Activated CD4-positive, alpha-beta T cell treated with anti-CD3 and anti-CD28 coated beads, Interleukin-2, Interleukin-4, amounts not matched to agents 100 ng/mL and 50 ng/mL, durations not matched to agents 16 hours and 8 hours (primary cell): Measurements from ENCODE around the gene SPNS2.

ENCODE experiments used
- DNase-seq: peaks from one replicate; pipeline ENCODE4 v3.0.0-alpha.2; 2020; ENCODE audit warnings: low spot score

SPNS2 gene

GRCh38 chr17:4498461-4499397, at the start of gene SPNS2:
Gene SPNS2, plus strand, starts transcription at chr17:4498881. Its CDS starts 167 bp downstream, at chr17:4499048.
- peak; percentile 45 for DNase-seq

- no peak for DNase-seq
Observed at GRCh38 chr17:4449736-4450135, 48.9 kb upstream of the SPNS2 start.

GRCh38 chr17:4450710-4451316, 47.9 kb upstream of the SPNS2 start:
- no peak for DNase-seq

- no peak for DNase-seq
Observed at GRCh38 chr17:4453812-4454591, 44.7 kb upstream of the SPNS2 start.

GRCh38 chr17:4460661-4461060, 38.0 kb upstream of the SPNS2 start:
- DNase-seq: no peak

- no peak for DNase-seq
Observed at GRCh38 chr17:4463818-4464476, 34.7 kb upstream of the SPNS2 start.

GRCh38 chr17:4465786-4466185, 32.9 kb upstream of the SPNS2 start:
- no peak for DNase-seq

- DNase-seq: no peak
Observed at GRCh38 chr17:4467287-4467686, 31.4 kb upstream of the SPNS2 start.

- no peak for DNase-seq
Observed at GRCh38 chr17:4469552-4469951, 29.1 kb upstream of the SPNS2 start.

- no peak for DNase-seq
Observed at GRCh38 chr17:4472286-4472685, 26.4 kb upstream of the SPNS2 start.

- no peak for DNase-seq
Observed at GRCh38 chr17:4474093-4474492, 24.6 kb upstream of the SPNS2 start.

- no peak for DNase-seq
Observed at GRCh38 chr17:4475001-4475400, 23.7 kb upstream of the SPNS2 start.

GRCh38 chr17:4475463-4475862, 23.2 kb upstream of the SPNS2 start:
- no peak for DNase-seq

GRCh38 chr17:4476017-4476416, 22.7 kb upstream of the SPNS2 start:
- no peak for DNase-seq

GRCh38 chr17:4476511-4477070, 22.1 kb upstream of the SPNS2 start:
- DNase-seq: no peak

GRCh38 chr17:4477255-4477791, 21.4 kb upstream of the SPNS2 start:
- DNase-seq: no peak

- no peak for DNase-seq
Observed at GRCh38 chr17:4478318-4478830, 20.3 kb upstream of the SPNS2 start.

- no peak for DNase-seq
Observed at GRCh38 chr17:4479340-4479981, 19.2 kb upstream of the SPNS2 start.

GRCh38 chr17:4479982-4480751, 18.5 kb upstream of the SPNS2 start:
- no peak for DNase-seq
